ENCODE measurements around the gene CTCF. TPM values are rescaled to one million over a fixed set of nuclear protein-coding genes. Genes with fewer than 3 reads are reported as not detected.

The CTCF gene
- total and polyA plus RNA-seq, 4 donors, result 10.1 to 35.3 (median 15.5) TPM

DNA sequence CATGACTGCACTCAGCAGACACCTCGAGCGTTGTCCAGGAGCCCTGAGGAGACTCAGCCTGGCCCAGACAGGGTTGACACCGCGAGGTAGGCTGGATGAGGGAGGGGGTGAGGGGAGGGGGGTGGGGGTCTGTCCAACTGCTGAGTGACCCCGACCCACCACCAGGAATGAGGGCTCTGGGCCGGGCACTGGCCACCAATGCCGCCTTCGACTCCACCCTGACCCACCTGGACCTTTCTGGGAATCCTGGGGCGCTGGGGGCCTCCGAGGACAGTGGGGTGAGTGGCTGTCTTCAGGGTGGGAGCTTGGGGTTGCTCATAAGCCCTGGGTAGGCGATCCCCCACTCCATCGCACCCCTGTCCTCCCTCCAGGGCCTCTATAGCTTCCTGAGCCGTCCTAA, 85.4 kb downstream of the CTCF start:
- Histone ChIP-seq H3K27ac (ENCODE audit: low read depth in 1 of 2, low read length in 2 of 2) (no peak overlapping the region), H3K4me1 (ENCODE audit: control insufficient read depth in 4 of 4, insufficient read depth in 4 of 4, low read length in 3 of 4) (peaks cover 0 to 11% (median 7%) of the 10 kb centered on the region in 4 donors), H3K27me3 (ENCODE audit: control insufficient read depth in 4 of 4, insufficient read depth in 4 of 4, low read length in 3 of 4) (no peaks in the 10 kb centered on the region), H3K4me3 (ENCODE audit: low read depth in 1 of 3, low read length in 3 of 3) (no peak overlapping the region), H3K9ac (ENCODE audit: low read depth in 1 of 2, low read length in 2 of 2) (no peak overlapping the region), H3K9me3 (ENCODE audit: control insufficient read depth in 4 of 4, low read length in 3 of 4) (no peaks in the 10 kb centered on the region), H3K36me3 (ENCODE audit: control insufficient read depth in 4 of 4, insufficient read depth in 3 of 4, low read depth in 1 of 4, low read length in 3 of 4) (no peaks in the 10 kb centered on the region)
- TF ChIP-seq JUND (IDR thresholded peaks at IDR 0.05) (no peak), GABPA (IDR thresholded peaks at IDR 0.05 in 1 of 2, conservative IDR thresholded peaks at IDR 0.05 in 1 of 2) (no peak), EGR1 (IDR thresholded peaks at IDR 0.05; ENCODE audit: low read depth in 2 of 2) (no peak), HNF4A (conservative IDR thresholded peaks at IDR 0.05) (no peak), SP1 (IDR thresholded peaks at IDR 0.05) (no peak)
- 73% methylated on average over 13 of the region's 13 CpGs for WGBS
- DNase-seq (ENCODE audit: low spot score), result no peak

DNA sequence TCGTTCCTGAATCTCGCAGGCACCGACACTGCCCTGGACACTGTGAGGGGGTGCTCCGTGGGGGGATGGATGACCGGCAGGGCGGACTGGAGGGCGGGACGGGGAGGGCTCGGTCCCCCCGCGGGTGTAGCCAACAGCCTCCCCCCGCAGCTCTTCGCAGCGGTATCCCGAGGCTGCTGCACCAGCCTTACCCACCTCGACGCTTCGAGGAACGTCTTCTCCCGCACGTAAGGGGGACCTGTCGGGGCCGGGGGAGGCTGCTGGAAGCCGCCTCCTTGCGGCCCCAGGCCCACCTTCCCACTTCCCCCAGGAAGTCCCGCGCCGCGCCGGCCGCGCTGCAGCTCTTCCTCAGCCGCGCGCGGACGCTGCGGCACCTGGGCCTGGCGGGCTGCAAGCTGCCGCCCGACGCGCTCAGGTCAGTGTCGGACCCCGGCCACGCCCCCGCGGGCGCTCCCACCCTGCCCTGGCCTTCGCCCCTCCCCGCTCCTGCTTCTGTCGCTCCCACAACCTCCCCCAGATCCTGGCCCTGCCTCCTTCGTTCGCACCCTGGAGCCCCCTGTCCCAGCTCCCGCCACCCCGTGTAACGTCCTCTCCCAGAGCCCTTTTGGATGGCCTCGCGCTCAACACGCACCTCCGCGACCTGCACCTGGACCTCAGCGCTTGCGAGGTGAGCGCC, 85.9 kb downstream of the CTCF start:
- Histone ChIP-seq H3K27ac (ENCODE audit: low read depth in 1 of 2, low read length in 2 of 2) (no peak overlapping the region), H3K36me3 (ENCODE audit: control insufficient read depth in 4 of 4, insufficient read depth in 3 of 4, low read depth in 1 of 4, low read length in 3 of 4) (no peaks in the 10 kb centered on the region), H3K27me3 (ENCODE audit: control insufficient read depth in 4 of 4, insufficient read depth in 4 of 4, low read length in 3 of 4) (no peaks in the 10 kb centered on the region), H3K4me1 (ENCODE audit: control insufficient read depth in 4 of 4, insufficient read depth in 4 of 4, low read length in 3 of 4) (peaks cover 1 to 14% (median 10%) of the 10 kb centered on the region in 4 donors), H3K9me3 (ENCODE audit: control insufficient read depth in 4 of 4, low read length in 3 of 4) (no peaks in the 10 kb centered on the region), H3K4me3 (ENCODE audit: low read depth in 1 of 3, low read length in 3 of 3) (no peak overlapping the region), H3K9ac (ENCODE audit: low read depth in 1 of 2, low read length in 2 of 2) (no peak overlapping the region)
- WGBS, result 24% methylated on average over 65 of the region's 65 CpGs
- no peak for DNase-seq (ENCODE audit: low spot score)
- TF ChIP-seq RAD21 (IDR thresholded peaks at IDR 0.05) (no peak), SP1 (IDR thresholded peaks at IDR 0.05) (no peak), MAX (IDR thresholded peaks at IDR 0.05) (no peak), TAF1 (conservative IDR thresholded peaks at IDR 0.05) (no peak), FOXA1 (IDR thresholded peaks at IDR 0.05) (no peak), JUND (IDR thresholded peaks at IDR 0.05) (no peak), FOXA2 (IDR thresholded peaks at IDR 0.05) (no peak), CTCF (IDR thresholded peaks at IDR 0.05; ENCODE audit: low read depth, low read length, missing input control) (no peak), ATF3 (IDR thresholded peaks at IDR 0.05) (no peak), HNF4G (IDR thresholded peaks at IDR 0.05) (no peak), EGR1 (IDR thresholded peaks at IDR 0.05; ENCODE audit: low read depth in 2 of 2) (no peak), REST (IDR thresholded peaks at IDR 0.05) (no peak), NR2F2 (IDR thresholded peaks at IDR 0.05) (no peak), GABPA (IDR thresholded peaks at IDR 0.05 in 1 of 2, conservative IDR thresholded peaks at IDR 0.05 in 1 of 2) (no peak), YY1 (IDR thresholded peaks at IDR 0.05) (no peak), RXRA (IDR thresholded peaks at IDR 0.05) (no peak), HNF4A (conservative IDR thresholded peaks at IDR 0.05) (no peak)
- TF ChIP-seq, protein P1, sequence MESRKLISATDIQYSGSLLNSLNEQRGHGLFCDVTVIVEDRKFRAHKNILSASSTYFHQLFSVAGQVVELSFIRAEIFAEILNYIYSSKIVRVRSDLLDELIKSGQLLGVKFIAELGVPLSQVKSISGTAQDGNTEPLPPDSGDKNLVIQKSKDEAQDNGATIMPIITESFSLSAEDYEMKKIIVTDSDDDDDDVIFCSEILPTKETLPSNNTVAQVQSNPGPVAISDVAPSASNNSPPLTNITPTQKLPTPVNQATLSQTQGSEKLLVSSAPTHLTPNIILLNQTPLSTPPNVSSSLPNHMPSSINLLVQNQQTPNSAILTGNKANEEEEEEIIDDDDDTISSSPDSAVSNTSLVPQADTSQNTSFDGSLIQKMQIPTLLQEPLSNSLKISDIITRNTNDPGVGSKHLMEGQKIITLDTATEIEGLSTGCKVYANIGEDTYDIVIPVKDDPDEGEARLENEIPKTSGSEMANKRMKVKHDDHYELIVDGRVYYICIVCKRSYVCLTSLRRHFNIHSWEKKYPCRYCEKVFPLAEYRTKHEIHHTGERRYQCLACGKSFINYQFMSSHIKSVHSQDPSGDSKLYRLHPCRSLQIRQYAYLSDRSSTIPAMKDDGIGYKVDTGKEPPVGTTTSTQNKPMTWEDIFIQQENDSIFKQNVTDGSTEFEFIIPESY (IDR thresholded peaks at IDR 0.05), result no peak
